Tibial artery (tissue), 4 donors: ENCODE measurements around the gene ATP6V0A4.

ENCODE experiments used
- DNase-seq, 2 donors: peaks; one replicate each; pipeline ENCODE4 v3.0.0-alpha.2; 2019
- H3K27ac ChIP-seq, 2 donors: fragments of 200-600 bp; sonication (generic) in 1 of 2; 1 replicate in 1 of 2; 2 replicates in 1 of 2; pipeline ENCODE4 v1.5.1; 2018 to 2019; ENCODE audit warnings: mild to moderate bottlenecking in 1 of 2
- H3K27me3 ChIP-seq, 2 donors: fragments of 200-600 bp; sonication (generic) in 1 of 2; one replicate each; pipeline versions ENCODE4 v1.5.1 to v1.6.0; 2016 to 2019
- H3K36me3 ChIP-seq, 3 donors: fragments of 200-600 bp; sonication (generic) in 2 of 3; one replicate each; pipeline ENCODE4 v1.5.1; 2016 to 2019; ENCODE audit warnings: mild to moderate bottlenecking in 2 of 3
- H3K4me1 ChIP-seq, 4 donors: fragments of 200-600 bp; sonication (generic) in 2 of 4; 1 replicate in 3 of 4; 2 replicates in 1 of 4; pipeline ENCODE4 v1.5.1; 2016 to 2019
- H3K4me3 ChIP-seq, 2 donors: fragments of 200-600 bp; sonication (generic) in 1 of 2; 1 replicate in 1 of 2; 2 replicates in 1 of 2; pipeline ENCODE4 v1.5.1; 2018 to 2019; ENCODE audit warnings: mild to moderate bottlenecking in 2 of 2
- H3K9me3 ChIP-seq, 3 donors: fragments of 200-600 bp; sonication (generic) in 1 of 3; one replicate each; pipeline ENCODE4 v1.5.1; 2016 to 2019
- intact Hi-C: fragments of 100-400 bp; cut with DNase I; formaldehyde crosslinking; loops from one replicate; pipeline ENCODE4 v1.15.0; 2023; ENCODE audit warnings: low total_unique reads
- TF ChIP-seq, protein P1 (sequence below), 2 experiments: fragments of 200-600 bp in 1 of 2; fragments of 450-650 bp in 1 of 2; IDR thresholded peaks; one replicate each; pipeline ENCODE4 v1.5.1; 2017 to 2019; ENCODE audit warnings: antibody characterized with exemption in 2 of 2, mild to moderate bottlenecking in 1 of 2, moderate library complexity in 1 of 2

The ATP6V0A4 gene

GRCh38 chr7:138658889-138659288, 139.1 kb downstream of the ATP6V0A4 start:
- no peak for DNase-seq
- no peaks in the 10 kb centered on the region for H3K27me3 ChIP-seq
- intact Hi-C loops, result no loop called here
- no peaks in the 10 kb centered on the region for H3K36me3 ChIP-seq
- peaks cover 0 to 14% (median 7%) of the 10 kb centered on the region in 3 donors for H3K9me3 ChIP-seq
- peaks cover 0 to 6% (median 0%) of the 10 kb centered on the region in 4 donors for H3K4me1 ChIP-seq
- no peak overlapping the region for H3K4me3 ChIP-seq
- TF ChIP-seq, protein P1, sequence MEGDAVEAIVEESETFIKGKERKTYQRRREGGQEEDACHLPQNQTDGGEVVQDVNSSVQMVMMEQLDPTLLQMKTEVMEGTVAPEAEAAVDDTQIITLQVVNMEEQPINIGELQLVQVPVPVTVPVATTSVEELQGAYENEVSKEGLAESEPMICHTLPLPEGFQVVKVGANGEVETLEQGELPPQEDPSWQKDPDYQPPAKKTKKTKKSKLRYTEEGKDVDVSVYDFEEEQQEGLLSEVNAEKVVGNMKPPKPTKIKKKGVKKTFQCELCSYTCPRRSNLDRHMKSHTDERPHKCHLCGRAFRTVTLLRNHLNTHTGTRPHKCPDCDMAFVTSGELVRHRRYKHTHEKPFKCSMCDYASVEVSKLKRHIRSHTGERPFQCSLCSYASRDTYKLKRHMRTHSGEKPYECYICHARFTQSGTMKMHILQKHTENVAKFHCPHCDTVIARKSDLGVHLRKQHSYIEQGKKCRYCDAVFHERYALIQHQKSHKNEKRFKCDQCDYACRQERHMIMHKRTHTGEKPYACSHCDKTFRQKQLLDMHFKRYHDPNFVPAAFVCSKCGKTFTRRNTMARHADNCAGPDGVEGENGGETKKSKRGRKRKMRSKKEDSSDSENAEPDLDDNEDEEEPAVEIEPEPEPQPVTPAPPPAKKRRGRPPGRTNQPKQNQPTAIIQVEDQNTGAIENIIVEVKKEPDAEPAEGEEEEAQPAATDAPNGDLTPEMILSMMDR (IDR thresholded peaks at IDR 0.05), result no peak
- H3K27ac ChIP-seq, result no peak overlapping the region

DNA sequence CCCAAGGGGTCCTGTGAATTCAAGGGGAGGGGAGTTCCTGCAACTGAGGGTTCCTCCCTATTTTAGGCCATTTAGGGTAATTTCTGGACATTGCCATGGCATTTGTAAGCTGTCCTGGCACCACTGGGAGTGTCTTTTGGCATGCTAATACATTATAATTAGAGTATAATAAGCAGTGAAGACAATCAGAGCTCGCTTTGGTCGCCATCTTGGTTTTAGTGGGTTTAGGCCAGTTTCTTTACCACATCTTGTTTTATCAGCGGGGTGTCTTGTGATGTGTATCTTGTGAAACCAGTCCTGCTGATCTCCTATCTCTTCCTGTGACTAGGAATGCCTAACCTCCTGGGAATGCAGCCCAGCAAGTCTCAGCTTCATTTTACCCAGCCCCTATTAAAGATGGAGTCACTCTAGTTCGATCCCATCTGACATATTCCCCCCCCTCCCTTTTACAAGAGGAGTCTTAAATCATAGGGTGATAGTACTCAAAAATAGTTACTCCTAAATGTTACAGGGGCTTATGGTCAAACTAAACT, 140.1 kb downstream of the ATP6V0A4 start:
- Histone ChIP-seq H3K9me3 (peaks cover 0 to 20% (median 7%) of the 10 kb centered on the region in 3 donors), H3K27ac (no peak overlapping the region), H3K4me1 (no peaks in the 10 kb centered on the region), H3K4me3 (no peak overlapping the region), H3K27me3 (no peaks in the 10 kb centered on the region), H3K36me3 (no peaks in the 10 kb centered on the region)
- DNase-seq, result no peak
- intact Hi-C loops, result no loop called here
- TF ChIP-seq, protein P1 (IDR thresholded peaks at IDR 0.05), result no peak

- Histone ChIP-seq H3K27ac (no peak overlapping the region), H3K27me3 (no peaks in the 10 kb centered on the region), H3K36me3 (no peaks in the 10 kb centered on the region), H3K4me1 (no peaks in the 10 kb centered on the region), H3K4me3 (no peak overlapping the region), H3K9me3 (peaks cover 0 to 20% (median 7%) of the 10 kb centered on the region in 3 donors)
- TF ChIP-seq, protein P1 (IDR thresholded peaks at IDR 0.05), result no peak
- no peak for DNase-seq
- intact Hi-C loops, result no loop called here
Measured at GRCh38 chr7:138656952-138657351, 141.0 kb downstream of the ATP6V0A4 start.
